Cortex of kidney (tissue), 1 donor: ENCODE measurements around the gene RPS6KA4.

ENCODE experiments used
- DNase-seq: peaks from one replicate; lab custom pipeline; 2025; lab: John Stamatoyannopoulos, UW

Gene RPS6KA4

GRCh38 chr11:64327375-64327774 is 31.6 kb upstream of the RPS6KA4 start:
- DNase-seq: no peak

DNA sequence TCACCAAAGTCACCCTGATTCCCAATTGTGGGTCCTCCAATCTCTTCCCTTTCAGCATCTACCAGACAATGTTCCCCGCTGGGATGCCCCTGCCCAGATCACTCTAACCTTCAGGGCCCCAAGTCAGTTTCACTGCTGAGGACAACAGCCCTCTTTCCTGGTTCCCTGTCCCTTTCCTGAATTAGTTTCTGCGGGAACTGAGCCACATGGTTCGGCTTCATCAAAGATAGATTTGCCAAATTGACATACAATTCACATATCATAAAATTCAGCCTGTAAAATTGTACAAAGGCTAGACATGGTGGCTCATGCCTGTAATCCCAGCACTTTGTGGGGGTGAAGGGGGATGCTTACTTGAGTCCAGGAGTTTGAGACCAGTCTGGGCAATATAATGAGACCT is 31.0 kb upstream of the RPS6KA4 start:
- no peak for DNase-seq

GRCh38 chr11:64330888-64331287 is 28.1 kb upstream of the RPS6KA4 start:
- no peak for DNase-seq

DNA sequence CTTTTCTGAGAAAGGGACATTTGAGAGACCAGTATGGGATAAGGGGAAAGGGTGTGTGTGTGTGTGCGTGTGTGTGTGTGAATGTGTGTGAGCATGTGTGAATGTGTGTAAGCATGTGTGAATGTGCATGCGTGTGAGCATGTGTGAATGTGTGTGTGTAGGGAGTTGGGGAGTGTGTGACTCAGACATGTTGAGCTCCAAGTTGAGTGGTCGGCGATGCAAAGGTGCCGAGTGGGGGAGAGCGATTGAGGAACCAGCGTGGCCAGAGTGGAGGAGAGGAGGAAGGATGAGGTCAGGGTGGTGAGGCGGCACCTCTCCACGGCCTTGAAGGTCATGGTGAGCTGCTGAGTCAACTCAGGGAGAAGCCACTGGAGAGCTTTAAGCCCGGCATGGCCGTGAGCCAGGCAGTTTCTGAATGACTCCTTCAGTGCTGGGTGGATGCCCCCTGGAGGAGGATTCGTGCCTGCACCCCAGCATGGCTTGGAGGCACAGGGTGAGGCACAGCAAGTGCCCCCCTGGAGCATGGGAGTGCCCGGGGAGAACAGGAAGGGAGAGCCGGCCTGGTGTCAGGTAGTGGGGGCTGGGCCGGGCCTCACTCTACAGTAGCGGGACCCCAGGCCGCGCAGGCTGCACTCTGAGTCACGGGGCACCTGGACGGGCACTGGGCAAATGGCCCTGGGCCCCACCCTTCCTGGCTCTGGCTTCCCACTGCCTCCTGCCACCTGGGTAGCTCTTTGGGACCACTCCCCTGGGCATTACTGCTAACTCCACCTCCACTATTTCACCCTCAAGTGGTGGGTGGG is 27.2 kb upstream of the RPS6KA4 start:
- no peak for DNase-seq

GRCh38 chr11:64333556-64333955 is 25.4 kb upstream of the RPS6KA4 start:
- DNase-seq: no peak

GRCh38 chr11:64334764-64335735 is 23.9 kb upstream of the RPS6KA4 start:
- no peak for DNase-seq

- no peak for DNase-seq
Measured at GRCh38 chr11:64337538-64338249, 21.3 kb upstream of the RPS6KA4 start.

GRCh38 chr11:64338716-64339115 is 20.2 kb upstream of the RPS6KA4 start:
- DNase-seq: no peak

GRCh38 chr11:64339286-64339685 is 19.7 kb upstream of the RPS6KA4 start:
- no peak for DNase-seq

- no peak for DNase-seq
Measured at GRCh38 chr11:64339754-64340408, 19.1 kb upstream of the RPS6KA4 start, which contains the start of gene CCDC88B. Gene CCDC88B (plus strand): TSS chr11:64340204. CDS start chr11:64340267, 63 bp downstream.

- no peak for DNase-seq
Measured at GRCh38 chr11:64340671-64341335, 18.2 kb upstream of the RPS6KA4 start.

- DNase-seq: no peak
Measured at GRCh38 chr11:64341429-64341828, 17.5 kb upstream of the RPS6KA4 start.

GRCh38 chr11:64341851-64342791 is 16.8 kb upstream of the RPS6KA4 start:
- no peak for DNase-seq

DNA sequence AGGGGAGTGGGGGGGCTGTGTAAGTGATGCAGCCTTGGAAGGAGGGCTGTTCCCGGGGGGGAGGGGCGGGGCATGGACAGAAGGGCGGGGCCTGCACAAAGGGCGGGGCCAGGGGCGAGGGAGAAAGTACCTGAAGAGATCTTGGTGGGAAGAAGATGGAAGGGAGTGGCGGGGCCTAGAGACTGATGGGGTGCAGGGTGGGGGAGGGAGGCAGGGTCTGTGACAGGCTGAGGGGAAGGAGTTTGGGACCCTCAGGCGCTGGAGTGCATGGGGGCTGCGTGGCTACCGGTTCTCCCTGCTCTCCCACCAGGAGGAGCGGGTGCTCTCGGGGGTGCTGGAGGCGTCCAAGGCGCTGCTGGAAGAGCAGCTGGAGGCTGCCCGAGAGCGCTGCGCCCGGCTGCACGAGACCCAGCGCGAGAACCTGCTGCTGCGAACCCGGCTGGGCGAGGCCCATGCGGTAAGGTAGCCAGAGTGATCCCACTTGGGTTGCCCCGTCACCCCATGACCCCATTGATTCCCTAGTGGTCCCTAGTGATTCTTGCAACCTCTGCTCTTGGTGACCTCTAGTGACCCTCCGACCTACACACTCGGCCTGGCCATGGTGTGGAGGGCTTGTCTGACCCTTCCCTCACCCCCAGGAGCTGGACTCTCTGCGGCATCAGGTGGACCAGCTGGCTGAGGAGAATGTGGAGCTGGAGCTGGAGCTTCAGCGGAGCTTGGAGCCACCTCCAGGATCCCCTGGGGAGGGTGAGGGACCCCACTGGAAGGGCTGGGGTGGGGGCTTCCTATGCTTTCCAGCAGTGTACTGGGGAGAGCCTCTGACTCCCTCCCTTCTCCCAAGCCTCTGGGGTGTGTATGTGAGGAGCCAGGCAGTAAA is 15.9 kb upstream of the RPS6KA4 start:
- no peak for DNase-seq

DNA sequence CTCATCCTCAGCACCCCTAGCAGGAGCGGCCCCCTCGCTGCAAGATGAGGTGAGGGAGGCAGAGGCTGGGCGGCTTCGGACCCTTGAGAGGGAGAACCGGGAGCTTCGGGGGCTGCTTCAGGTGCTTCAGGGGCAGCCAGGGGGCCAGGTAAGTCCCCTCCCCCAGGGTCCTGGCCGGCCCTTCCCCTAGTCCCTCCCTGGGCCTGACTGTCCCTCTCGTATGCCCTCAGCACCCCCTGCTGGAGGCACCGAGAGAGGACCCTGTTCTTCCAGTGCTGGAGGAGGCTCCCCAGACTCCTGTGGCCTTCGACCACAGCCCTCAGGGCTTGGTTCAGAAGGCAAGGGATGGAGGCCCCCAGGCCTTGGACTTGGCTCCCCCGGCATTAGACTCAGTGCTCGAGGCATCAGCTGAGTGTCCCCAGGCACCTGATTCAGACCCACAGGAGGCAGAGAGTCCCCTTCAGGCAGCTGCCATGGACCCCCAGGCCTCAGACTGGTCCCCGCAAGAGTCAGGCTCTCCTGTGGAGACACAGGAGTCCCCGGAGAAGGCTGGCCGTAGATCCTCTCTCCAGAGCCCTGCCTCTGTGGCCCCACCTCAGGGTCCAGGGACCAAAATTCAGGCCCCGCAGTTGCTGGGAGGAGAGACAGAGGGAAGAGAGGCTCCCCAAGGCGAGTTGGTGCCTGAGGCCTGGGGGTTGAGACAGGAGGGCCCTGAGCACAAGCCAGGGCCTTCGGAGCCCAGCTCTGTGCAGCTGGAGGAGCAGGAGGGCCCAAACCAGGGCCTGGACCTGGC is 15.0 kb upstream of the RPS6KA4 start:
- DNase-seq: no peak

- no peak for DNase-seq
Measured at GRCh38 chr11:64344787-64345186, 14.2 kb upstream of the RPS6KA4 start.

GRCh38 chr11:64347193-64347867 is 11.6 kb upstream of the RPS6KA4 start:
- no peak for DNase-seq
